GM19351 (cell line): ENCODE measurements around the gene PCYT2.

Experiments
- ATAC-seq: cut with Tn5 transposase; IDR thresholded peaks from one replicate; pipeline ENCODE4 v1.9.1; 2021; ENCODE audit warnings: mild to moderate bottlenecking, moderate library complexity; ENCODE audit not compliant: unreplicated experiment

PCYT2 gene

DNA sequence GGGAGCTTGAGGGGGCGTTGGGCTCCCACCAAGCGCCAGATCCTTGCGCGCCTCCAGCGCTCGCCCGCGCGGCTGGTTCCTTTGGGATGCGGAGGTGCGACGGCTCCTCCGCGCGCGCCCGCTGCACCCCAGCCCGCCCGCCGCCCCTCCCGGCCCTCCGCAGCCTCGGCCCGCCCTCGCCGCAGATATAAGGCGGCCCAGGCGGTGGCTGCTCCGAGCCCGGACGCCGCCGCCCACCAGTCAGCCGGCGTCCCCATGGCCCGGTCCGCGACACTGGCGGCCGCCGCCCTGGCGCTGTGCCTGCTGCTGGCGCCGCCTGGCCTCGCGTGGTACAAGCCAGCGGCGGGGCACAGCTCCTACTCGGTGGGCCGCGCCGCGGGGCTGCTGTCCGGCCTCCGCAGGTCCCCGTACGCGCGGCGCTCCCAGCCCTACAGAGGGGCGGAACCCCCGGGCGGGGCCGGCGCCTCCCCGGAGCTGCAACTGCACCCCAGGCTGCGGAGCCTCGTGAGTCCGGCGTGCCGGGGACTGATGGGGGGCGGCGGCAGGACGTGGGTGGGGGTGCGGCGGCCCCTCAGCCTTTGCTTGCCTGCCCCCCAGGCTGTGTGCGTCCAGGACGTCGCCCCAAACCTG, 9.1 kb downstream of the PCYT2 start, which contains the start of gene NPB:
TSS of gene NPB (plus strand) at position 216 of the 630 bp plus-strand sequence. CDS start at position 256, 40 bp downstream.
- no peak for ATAC-seq

DNA sequence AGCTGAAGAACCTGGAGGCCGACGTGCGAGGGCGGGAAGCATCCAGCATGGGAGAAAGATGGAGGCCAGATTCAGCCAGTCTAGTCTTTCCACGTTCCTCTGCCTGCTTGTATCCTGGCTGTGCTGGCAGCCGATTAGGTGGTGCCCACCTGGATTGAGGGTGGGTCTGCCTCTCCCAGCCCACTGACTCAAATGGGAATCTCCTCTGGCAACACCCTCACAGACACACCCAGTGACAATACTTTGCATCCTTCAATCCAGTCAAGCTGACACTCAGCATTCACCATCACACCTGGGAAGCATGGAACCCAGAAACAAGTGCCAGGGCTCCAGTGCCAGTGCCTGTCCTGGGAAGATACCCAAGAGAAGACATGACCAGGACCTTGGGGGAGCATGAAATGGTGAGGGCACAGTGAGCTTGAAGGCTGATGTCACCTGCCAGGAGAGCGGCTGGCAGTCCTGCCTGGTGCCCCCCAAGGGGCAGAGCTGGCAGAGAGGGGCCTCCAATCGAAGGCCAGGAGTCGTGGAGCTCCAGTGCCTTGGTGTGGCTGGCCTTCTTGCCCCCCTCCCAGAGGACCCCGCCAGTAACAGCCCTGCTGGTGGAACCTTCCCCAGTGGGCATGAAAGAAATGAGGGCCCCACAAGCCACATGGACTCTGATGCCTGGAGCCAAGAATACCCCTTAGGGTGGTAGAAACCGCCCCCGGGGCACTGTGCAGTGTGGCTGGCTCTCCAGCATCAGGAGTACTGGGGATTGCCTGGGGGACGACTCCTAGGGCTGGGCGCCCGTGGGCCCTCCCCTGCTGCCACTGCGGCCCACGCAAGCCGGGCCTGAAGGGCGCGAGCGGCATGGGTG, 9.8 kb downstream of the PCYT2 start:
- no peak for ATAC-seq

DNA sequence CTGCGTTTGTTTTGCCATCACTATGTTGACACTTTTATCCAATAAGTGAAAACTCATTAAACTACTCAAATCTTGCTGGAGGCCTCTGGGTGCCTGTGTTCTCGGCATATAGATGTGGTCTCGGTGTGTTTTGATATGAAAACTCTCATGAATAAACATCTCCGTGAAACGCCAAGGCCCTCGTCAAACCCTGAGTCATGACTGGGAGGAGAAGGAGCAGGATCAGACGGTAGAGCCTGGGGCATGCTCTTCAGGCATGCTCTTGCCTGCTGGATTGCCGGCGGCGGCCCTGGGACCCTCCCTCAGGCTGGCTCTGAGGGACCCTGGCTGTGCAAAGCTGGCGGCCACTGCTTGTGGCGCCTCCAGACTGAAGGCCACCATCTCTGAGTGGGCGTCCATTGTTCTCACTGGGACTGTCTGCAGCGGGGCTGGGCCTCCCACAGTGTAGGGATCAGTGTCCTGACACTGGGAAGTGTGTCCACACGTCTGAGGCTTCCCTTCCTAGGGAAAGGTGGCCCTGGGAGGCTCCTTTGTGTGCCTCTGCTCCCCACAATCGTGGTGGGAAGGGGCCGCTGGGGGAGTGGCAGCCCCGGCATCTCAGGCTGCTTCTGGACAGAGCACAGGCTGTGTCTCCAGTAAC, 10.9 kb downstream of the PCYT2 start:
- ATAC-seq, result no peak

DNA sequence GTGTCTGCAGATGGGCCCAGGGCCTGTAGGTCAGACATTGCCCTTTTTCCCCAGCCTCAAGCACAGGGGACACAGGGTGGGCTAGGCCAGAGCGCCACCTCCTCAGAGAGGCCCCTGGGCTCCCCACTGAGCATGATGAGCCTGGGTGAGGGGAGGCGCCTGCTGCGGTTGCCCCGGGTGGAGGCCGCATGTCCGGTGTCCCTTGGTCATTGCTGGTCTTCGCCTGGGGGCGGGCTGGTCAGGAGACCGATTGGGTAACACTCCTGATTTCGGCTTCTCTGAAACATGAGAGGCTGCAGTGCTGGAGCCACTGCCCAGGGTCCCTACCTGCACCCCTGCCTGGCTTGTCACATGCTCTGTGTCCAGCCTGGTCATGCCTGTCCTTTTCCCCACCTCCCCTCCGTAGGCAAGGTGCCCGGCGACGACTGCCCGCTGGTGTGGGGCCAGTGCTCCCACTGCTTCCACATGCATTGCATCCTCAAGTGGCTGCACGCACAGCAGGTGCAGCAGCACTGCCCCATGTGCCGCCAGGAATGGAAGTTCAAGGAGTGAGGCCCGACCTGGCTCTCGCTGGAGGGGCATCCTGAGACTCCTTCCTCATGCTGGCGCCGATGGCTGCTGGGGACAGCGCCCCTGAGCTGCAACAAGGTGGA, 11.6 kb downstream of the PCYT2 start:
- no peak for ATAC-seq

DNA sequence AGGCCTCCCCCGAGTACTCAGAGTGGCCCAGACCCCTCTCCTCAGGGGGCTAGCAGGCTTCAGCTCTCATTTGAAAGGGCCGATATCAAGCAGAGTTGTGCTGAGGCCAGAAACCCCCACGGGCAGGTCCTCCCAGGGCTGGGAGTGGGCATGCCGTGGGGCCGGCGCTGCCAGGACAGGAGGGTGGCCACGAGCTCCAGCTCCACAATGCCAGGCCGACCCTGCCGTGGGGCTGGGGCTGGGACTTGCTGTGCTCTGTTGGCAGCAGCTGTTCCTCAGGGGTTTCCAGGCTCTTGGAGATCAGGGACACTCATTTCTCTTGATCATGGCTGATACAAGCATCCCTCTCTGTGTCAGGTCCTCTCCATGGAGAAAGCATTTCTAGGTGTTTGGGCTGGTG, 12.3 kb downstream of the PCYT2 start:
- no peak for ATAC-seq

DNA sequence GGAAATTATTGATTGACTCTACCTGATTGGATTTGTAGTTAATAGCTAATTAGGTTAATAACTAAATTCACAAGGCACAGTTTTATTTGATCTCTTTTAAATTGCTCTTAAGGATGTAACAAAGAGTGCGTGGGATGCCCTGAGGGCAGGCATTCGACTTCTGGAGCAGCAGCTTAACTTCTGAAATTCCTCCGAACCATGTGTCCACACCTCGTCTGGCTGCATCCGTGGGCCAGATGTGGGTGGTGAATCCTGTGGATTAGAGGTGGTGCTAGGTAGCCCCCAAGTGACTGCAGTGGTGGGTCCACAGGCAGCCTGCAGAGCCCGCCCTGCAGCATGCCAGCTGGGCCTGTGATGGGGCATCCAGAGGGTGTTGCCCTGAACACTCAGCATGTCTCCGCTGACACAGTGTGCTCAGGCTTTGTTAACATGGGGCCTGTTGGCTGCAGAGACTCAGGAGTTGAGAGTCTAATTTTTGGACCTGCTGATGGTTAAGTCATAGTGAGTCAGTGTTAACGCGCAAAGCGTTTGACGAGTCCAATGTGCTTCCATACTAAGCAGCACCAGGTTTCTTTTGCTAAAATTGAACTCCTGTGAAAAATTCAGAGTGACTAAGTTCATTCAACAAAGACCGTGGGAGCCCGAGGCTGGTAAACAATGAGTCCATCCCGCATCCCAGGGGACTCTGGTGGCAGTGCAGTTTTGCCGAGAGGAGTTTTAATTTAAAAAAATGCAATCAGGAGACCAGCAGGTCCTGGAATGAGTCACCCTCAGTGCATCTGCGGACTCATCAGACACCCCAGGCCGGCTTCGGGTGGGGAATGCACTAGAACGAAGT, 13.0 kb downstream of the PCYT2 start:
- no peak for ATAC-seq

GRCh38 chr17:81895400-81895799, 15.8 kb downstream of the PCYT2 start:
- no peak for ATAC-seq

DNA sequence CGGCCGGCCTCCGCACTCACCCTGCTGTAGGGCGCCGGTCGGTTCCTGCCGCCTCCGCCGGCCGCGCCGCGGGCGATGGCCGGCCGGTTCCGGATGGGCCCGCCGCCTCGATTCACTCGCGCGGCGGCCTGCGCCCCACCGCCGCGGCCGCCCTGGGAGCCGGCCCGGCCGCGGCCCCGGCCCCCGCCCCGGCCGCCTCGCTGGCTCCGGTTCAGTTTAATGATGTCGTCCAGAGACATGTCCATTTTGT, 20.0 kb downstream of the PCYT2 start:
- ATAC-seq, result peak; percentile 2

- no peak for ATAC-seq
Observed at GRCh38 chr17:81890447-81891302, 20.5 kb downstream of the PCYT2 start.

DNA sequence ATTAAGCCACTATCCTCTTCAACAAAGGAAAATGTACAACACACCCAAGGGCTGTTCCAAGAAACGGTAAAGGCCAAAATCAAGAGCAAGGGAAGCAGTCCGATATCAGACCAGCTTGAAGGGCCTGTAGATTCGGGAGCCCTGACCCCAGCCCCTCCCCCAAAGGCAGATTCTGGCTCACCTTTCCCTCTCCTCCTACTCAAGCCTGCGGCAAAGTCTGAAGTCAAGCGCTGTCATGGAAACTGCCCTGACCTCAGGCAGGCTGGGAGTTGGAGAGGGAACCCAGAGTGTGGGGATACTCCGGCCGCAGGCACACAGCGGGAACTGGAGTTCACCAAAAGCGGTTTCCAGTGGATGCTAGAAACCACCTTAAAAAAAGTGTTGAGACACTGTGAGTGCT, 21.6 kb downstream of the PCYT2 start:
- ATAC-seq, result no peak

DNA sequence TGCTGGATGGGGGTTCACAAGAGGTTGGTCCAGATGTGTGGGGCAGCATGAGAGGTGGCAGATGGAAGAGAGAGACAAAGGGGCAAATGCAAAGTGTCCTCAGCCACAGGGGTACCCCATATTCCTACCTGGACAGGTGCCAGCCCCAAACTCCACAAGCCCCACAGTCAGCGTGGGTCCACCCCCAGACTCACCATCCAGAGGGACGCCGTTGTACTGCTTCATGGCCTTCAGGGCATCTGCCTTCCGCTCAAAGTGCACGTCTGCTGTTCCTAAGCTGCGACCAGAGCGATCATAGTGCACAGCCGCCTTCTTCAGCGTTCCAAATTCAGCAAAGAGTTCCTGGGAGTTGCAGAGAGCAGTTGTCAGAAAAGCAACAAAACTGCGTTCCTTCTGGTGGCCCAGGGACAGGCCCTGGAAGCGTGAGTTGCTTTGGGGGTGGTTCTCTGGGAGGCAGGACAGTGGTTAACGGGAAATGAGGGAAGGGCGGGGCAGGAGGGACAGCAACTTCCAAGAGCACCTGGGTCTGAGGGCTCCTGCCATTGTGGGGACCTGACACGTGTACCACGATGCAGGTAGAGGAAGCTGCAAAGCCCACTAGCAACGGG, 22.1 kb downstream of the PCYT2 start:
- no peak for ATAC-seq

DNA sequence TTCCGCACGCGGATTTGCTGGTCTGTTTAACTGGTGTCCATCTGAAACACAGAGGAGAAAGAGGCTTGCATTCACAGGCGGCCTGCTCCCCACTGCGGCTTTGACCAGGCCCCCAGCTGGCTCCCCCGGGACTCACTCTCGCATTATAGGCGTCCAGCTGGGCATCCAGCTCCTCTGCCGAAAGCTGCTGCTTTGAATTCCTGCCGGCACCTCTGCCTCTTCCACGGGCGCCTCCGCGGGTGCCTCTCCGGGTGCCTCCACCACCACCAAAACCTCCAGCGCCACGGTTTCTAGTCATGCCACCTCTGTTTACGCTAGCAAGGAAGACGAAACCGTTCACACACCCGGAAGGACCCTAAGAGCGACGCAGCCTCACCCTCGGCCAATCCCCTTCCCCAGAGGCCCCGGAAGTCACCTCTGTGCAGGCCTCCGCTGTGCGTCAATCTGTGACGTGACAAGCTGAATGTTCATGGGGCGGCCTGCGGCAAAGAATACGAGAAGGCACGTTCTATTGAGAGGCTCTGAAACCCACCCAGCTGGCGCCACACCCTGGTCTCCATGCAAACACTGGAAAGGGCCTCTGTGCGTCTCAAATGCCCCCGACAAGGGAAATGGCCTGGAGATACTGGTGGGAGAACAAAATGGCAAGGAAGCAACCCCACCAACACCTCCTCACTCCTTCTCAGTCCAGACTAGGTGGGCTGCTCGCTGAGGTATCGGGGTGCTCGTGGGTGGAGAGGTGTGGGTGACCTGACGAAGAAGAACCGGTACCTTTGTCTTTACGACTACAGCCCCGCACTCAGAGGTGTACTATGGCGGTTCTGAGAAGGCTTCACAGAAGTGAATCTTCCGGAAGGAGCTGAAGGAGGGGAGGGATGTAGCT, 22.9 kb downstream of the PCYT2 start:
- ATAC-seq, result no peak

DNA sequence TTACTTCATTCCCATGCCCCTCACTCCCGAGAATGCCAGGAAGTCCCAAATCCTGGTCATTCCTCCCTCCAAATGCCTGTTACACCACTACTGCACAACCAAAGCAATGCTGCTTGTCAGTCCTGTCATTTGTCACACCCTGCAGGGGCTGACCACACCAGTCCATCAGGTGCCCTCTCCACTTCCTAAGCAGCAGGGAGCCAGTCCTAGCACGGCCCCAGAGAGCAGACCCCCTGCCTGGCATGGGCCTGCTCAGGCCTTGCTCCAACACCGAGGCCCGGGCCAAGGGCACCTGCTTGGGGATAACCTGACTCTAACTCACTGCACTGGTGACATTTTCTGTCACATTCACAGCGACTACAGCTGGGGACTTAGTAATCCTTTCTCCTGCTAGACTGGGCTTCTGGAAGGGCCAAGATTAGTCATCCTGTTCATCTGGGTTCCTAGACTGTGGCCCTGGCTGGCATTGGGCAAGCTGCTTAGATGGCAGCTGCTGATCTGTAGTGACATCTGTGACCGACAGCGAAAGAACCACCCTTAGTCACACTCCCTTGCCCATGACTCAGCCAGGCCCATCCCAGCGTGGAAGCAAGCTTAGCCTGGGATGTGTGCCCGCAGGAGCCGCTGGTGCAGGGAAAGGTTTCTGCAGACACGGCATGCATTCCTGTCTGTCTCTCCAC, 25.2 kb downstream of the PCYT2 start:
- no peak for ATAC-seq

DNA sequence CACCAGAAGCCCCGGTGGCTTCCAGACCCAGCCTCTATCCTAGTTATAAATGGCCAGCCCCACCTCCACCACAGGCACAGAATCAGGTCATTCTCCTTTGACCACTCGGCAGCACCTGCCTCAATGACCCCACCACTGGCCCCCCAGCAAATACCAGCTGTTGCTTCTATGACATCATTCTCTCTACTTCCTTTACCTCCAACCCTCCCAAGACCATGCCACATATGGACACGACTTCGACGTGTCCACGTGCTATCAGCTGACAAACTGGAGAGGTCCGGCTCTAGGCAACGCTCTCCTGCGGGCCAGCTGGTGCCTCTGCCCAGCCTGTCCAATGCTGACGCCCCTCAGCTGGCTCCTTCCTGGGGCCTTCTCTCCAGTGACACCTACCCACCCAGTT, 25.7 kb downstream of the PCYT2 start:
- ATAC-seq, result no peak

DNA sequence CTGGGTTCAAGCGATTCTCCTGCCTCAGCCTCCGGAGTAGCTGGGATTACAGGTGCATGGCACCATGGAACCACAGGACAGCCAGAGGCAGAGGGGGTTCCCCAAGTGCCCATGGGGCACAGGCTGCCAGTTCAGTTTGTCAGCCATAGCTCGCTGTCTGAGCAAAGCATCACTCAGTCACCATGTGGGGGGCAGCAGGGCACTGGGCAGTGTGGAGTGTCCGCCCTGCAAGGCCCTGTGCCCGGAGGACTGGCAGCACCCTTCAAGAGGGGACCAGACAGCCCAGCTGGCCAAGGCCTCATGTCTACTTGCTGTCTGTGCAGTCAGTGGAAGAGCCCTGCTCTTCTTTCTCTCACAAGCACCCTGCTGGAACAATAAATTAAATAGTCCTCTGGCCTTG, 26.2 kb downstream of the PCYT2 start:
- no peak for ATAC-seq

GRCh38 chr17:81884520-81884919, 26.7 kb downstream of the PCYT2 start:
- ATAC-seq, result no peak

- ATAC-seq, result no peak
Observed at GRCh38 chr17:81879121-81879520, 32.1 kb downstream of the PCYT2 start.

DNA sequence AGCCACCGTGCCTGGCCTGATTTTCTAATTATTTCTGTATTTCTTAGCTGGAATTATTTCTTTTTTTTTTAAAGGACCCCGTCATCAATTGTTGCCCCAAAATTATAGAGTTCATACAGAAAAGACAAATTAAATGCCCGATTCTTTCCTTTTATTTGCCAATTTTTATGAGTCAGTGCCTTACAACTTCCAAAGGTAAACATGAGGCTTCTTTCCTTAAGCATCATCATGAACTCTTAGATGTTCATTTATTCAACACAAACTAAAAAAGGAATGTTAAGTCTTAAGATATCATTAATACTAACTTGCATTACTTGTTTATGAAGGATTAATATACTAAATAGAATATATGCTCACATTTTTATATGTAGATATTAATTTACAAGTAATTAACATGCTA, 32.9 kb downstream of the PCYT2 start:
- no peak for ATAC-seq
